ENCODE measurements around the gene PCDHB5.
"Not testable (repeated sequence)": the region's sequence is repeated elsewhere in the genome, so short reads cannot be mapped to it uniquely, and the experiment has no call there.

DNA sequence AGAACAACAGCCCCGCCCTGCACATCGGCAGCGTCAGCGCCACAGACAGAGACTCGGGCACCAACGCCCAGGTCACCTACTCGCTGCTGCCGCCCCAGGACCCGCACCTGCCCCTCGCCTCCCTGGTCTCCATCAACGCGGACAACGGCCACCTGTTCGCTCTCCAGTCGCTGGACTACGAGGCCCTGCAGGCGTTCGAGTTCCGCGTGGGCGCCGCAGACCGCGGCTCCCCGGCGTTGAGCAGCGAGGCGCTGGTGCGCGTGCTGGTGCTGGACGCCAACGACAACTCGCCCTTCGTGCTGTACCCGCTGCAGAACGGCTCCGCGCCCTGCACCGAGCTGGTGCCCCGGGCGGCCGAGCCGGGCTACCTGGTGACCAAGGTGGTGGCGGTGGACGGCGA is 38.8 kb upstream of the PCDHB5 start:
- TF ChIP-seq, protein P1, sequence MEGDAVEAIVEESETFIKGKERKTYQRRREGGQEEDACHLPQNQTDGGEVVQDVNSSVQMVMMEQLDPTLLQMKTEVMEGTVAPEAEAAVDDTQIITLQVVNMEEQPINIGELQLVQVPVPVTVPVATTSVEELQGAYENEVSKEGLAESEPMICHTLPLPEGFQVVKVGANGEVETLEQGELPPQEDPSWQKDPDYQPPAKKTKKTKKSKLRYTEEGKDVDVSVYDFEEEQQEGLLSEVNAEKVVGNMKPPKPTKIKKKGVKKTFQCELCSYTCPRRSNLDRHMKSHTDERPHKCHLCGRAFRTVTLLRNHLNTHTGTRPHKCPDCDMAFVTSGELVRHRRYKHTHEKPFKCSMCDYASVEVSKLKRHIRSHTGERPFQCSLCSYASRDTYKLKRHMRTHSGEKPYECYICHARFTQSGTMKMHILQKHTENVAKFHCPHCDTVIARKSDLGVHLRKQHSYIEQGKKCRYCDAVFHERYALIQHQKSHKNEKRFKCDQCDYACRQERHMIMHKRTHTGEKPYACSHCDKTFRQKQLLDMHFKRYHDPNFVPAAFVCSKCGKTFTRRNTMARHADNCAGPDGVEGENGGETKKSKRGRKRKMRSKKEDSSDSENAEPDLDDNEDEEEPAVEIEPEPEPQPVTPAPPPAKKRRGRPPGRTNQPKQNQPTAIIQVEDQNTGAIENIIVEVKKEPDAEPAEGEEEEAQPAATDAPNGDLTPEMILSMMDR (conservative IDR thresholded peaks at IDR 0.05; ENCODE audit: low read depth, low read length), result not testable (repeated sequence)
- TF ChIP-seq EZH2 (IDR thresholded peaks at IDR 0.05; ENCODE audit: borderline replicate concordance, low read depth, low read length, poor library complexity, severe bottlenecking), result not testable (repeated sequence)

Measured in A673 (cell line).